Gastroesophageal sphincter (tissue), 4 donors: ENCODE data around the gene GABPB1. TPM values are rescaled to one million over a fixed set of nuclear protein-coding genes. Genes with fewer than 3 reads are reported as not detected.
"Not testable (repeated sequence)": the region's sequence is repeated elsewhere in the genome, so short reads cannot be mapped to it uniquely, and the experiment has no call there.

Experiments used
- ATAC-seq: fragments of 150-250 bp; one replicate; pipeline ENCODE4 v1.9.1; 2016; ENCODE audit warnings: mild to moderate bottlenecking, moderate library complexity
- H3K27ac ChIP-seq, 4 donors: fragments of 200-600 bp; sonication (generic) in 3 of 4; 1 replicate in 3 of 4; 2 replicates in 1 of 4; pipeline ENCODE4 v1.5.1; 2016 to 2019
- H3K27me3 ChIP-seq: fragments of 200-600 bp; sonication (generic); one replicate; pipeline ENCODE4 v1.5.1; 2019
- H3K36me3 ChIP-seq, 2 donors: fragments of 200-600 bp; sonication (generic); one replicate each; pipeline ENCODE4 v1.5.1; 2019; ENCODE audit warnings: control low read depth in 1 of 2
- H3K4me1 ChIP-seq, 3 donors: fragments of 200-600 bp; sonication (generic); 1 replicate in 2 of 3; 2 replicates in 1 of 3; pipeline ENCODE4 v1.5.1; 2016 to 2019; ENCODE audit warnings: control low read depth in 2 of 3
- H3K4me3 ChIP-seq, 2 donors: fragments of 200-600 bp; sonication (generic); one replicate each; pipeline ENCODE4 v1.5.1; 2019; ENCODE audit warnings: mild to moderate bottlenecking in 1 of 2, moderate library complexity in 1 of 2
- H3K9me3 ChIP-seq, 3 donors: fragments of 200-600 bp; sonication (generic); one replicate each; pipeline ENCODE4 v1.5.1; 2017 to 2019; ENCODE audit warnings: control low read depth in 2 of 3
- CTCF ChIP-seq, 4 experiments: fragments of 200-600 bp in 2 of 4; fragments of 450-650 bp in 2 of 4; sonication (generic) in 1 of 4; IDR thresholded peaks; one replicate each; pipeline ENCODE4 v1.5.1; 2017 to 2019; ENCODE audit warnings: antibody characterized with exemption in 4 of 4, mild to moderate bottlenecking in 2 of 4, moderate library complexity in 2 of 4
- EP300 ChIP-seq: sonication (generic); formaldehyde crosslinking; IDR thresholded peaks from one replicate; pipeline ENCODE4 v1.6.1; 2017; ENCODE audit warnings: antibody characterized with exemption, mild to moderate bottlenecking
- POLR2A ChIP-seq, 2 donors: fragments of 450-650 bp; IDR thresholded peaks; one replicate each; pipeline ENCODE4 v1.6.1; 2017; ENCODE audit warnings: antibody characterized with exemption in 2 of 2, mild to moderate bottlenecking in 2 of 2, moderate library complexity in 1 of 2
- POLR2AphosphoS5 ChIP-seq: sonication (generic); formaldehyde crosslinking; IDR thresholded peaks from one replicate; pipeline ENCODE4 v1.6.1; 2017; ENCODE audit warnings: antibody characterized with exemption
- WGBS, 2 donors: methylation state at CpG; one replicate each; pipeline ENCODE4 v1.1.5; 2018; ENCODE audit warnings: low coverage in 1 of 2; 5-methylcytosine and 5-hydroxymethylcytosine counted together
- total RNA-seq, 4 donors: library from RNA; depleted of rRNA; stranded (reverse); fragments of >200 nt; gene quantifications; one replicate each; pipeline ENCODE4 v1.1.0, GENCODE V29; 2016

The GABPB1 gene
- 10 to 100 TPM; 15.8 to 26.1 (median 17.8) TPM for total RNA-seq

GRCh38 chr15:50354838-50355618 is at the start of gene GABPB1:
GABPB1 (minus strand) TSS chr15:50355198; CDS start chr15:50309798, 45,400 bp downstream.
- ATAC-seq: peak; percentile 86
- Histone ChIP-seq H3K27me3 (no peaks in the 10 kb centered on the region), H3K36me3 (peaks cover 0 to 20% of the 10 kb centered on the region in 2 donors), H3K4me1 (peaks cover 0 to 52% (median 23%) of the 10 kb centered on the region in 3 donors), H3K27ac (peak within 1 kb of the TSS; percentile 93 to 99 (median 98)), H3K9me3 (no peaks in the 10 kb centered on the region), H3K4me3 (peak within 1 kb of the TSS; percentile 96)
- peak; percentile 79 for TF ChIP-seq POLR2AphosphoS5
- peak; percentile 38 to 57 for TF ChIP-seq POLR2A (IDR thresholded peaks at IDR 0.05)
- TF ChIP-seq EP300: no peak
- TF ChIP-seq CTCF (IDR thresholded peaks at IDR 0.05): no peak
- 0% methylated on average over 2 to 3 of the region's 70 CpGs for WGBS, 2 donors

GRCh38 chr15:50391561-50391960 is 36.6 kb upstream of the GABPB1 start:
- not testable (repeated sequence) for ATAC-seq, H3K27ac ChIP-seq
- WGBS, 2 donors: 100% methylated on average over 1 of the region's 4 CpGs; no CpG with 5 or more reads in 1 of the 2 donors

DNA sequence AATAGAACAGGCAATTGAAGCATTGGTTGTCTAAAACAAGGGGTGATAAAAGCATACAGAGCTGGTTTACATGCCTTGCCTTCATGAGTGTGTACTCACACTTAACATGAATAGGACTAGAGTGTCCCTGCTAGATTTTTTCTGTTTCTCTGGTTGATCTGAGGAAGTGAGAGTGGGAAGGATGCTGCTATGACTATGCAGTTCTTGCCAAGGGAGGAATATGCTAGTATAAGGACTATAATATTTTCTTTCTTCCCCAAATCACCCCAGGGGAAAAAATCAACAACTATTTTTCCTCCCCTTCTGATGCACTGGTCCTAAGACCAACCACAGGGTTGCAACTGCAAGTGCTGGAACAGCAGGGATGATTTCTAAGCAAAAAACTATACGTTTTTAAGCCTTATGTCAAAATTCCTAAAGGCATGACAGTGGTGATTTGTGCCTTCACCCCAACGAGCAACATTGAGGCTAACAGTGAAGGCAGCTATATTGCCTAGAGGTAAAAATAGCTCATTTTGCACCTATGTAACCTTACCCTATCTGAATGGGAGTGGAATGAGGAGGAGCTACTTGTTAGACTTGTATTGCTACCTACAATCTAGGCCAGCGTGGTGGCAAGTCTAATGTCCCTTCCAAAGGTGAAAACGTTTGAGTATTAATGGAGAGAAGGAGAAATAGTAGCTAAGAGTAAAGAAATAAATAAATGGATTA is 35.7 kb upstream of the GABPB1 start:
- no peaks in the 10 kb centered on the region for H3K36me3 ChIP-seq
- no peak overlapping the region for H3K4me3 ChIP-seq
- H3K27ac ChIP-seq: no peak overlapping the region
- no peak for ATAC-seq
- H3K9me3 ChIP-seq: no peaks in the 10 kb centered on the region
- WGBS, 2 donors: 39 to 60% methylated on average over 3 to 4 of the region's 4 CpGs
- TF ChIP-seq EP300 (no peak), POLR2AphosphoS5 (no peak), POLR2A (IDR thresholded peaks at IDR 0.05) (no peak), CTCF (IDR thresholded peaks at IDR 0.05) (no peak)
- no peaks in the 10 kb centered on the region for H3K4me1 ChIP-seq
- no peaks in the 10 kb centered on the region for H3K27me3 ChIP-seq

More at GRCh38 chr15:50391561-50391960, 36.6 kb upstream of the GABPB1 start:
- H3K36me3 ChIP-seq, H3K9me3 ChIP-seq, H3K27me3 ChIP-seq, H3K4me1 ChIP-seq, H3K4me3 ChIP-seq: not testable (repeated sequence)

GRCh38 chr15:50382408-50382807 is 27.4 kb upstream of the GABPB1 start:
- not testable (repeated sequence) for H3K27me3 ChIP-seq, H3K27ac ChIP-seq, H3K36me3 ChIP-seq, ATAC-seq, H3K4me1 ChIP-seq, H3K4me3 ChIP-seq, H3K9me3 ChIP-seq
- WGBS, 2 donors: 70 to 92% methylated on average over 4 to 5 of the region's 5 CpGs

DNA sequence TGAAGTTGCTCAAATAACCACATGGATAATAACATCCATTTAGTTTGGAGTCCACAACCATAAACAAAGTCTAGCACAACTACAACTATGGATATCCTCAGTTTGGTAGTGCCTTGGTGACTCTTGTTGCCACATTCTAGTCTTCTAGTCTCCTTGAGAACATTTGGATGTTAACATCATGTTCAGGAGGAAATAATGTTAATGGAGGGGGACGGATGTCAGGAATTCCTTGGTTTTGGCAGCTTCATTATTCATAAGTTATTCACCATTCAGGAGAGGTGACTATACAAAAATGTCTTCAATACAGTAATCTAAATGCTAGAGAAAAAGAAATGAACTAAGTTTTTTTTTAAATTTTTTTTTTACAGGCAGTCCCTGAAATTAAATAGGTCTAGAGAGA is 26.4 kb upstream of the GABPB1 start:
- Histone ChIP-seq H3K9me3 (no peaks in the 10 kb centered on the region), H3K27me3 (no peaks in the 10 kb centered on the region), H3K4me3 (no peak overlapping the region), H3K36me3 (no peaks in the 10 kb centered on the region), H3K27ac (no peak overlapping the region), H3K4me1 (no peaks in the 10 kb centered on the region)
- no peak for ATAC-seq
- no peak for TF ChIP-seq POLR2A (IDR thresholded peaks at IDR 0.05)
- no peak for TF ChIP-seq CTCF (IDR thresholded peaks at IDR 0.05)
- TF ChIP-seq POLR2AphosphoS5: no peak
- no peak for TF ChIP-seq EP300
- 24% methylated on average over 1 of the region's 1 CpG; no CpG with 5 or more reads in 1 of the 2 donors for WGBS, 2 donors

DNA sequence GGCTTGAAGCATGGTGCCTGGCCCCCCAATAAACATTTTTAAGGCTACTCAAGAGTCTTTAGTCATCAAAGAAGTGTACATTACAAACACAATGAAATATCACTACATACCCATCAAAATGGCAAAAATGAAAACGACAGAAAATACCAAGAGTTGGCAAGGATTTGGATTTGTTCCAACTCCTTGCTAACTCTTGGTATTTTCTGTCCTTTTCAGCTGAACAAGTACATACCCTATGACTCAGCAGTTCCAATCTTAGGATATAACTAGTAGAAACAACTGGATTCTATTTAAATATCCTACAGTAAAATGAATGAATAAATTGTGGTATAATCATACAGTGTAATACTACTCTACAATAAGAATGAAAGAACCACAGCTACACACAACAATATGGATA is 25.1 kb upstream of the GABPB1 start:
- H3K9me3 ChIP-seq: no peaks in the 10 kb centered on the region
- H3K27ac ChIP-seq: no peak overlapping the region
- no peaks in the 10 kb centered on the region for H3K27me3 ChIP-seq
- H3K4me1 ChIP-seq: no peaks in the 10 kb centered on the region
- no peak for TF ChIP-seq EP300
- no peak for TF ChIP-seq POLR2AphosphoS5
- no peak for TF ChIP-seq POLR2A (IDR thresholded peaks at IDR 0.05)
- no peak for TF ChIP-seq CTCF (IDR thresholded peaks at IDR 0.05)
- H3K4me3 ChIP-seq: no peak overlapping the region
- H3K36me3 ChIP-seq: no peaks in the 10 kb centered on the region
- ATAC-seq: no peak
- 44 to 50% methylated on average over 1 of the region's 1 CpG for WGBS, 2 donors

DNA sequence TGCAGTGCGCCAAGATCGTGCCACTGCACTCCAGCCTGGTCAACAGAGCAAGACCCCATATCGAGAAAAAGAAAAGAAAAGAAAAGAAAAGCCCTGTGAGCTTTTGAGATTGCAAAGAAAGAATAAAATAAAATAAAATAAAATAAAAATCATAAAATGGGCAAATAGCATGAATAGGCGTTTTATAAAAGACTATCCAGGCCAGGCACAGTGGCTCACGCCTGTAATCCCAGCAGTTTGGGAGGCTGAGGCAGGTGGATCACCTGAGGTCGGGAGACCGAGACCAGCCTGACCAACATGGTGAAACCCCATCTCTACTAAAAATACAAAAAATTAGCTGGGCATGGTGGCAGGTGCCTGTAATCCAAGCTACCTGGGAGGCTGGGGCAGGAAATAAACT is 24.4 kb upstream of the GABPB1 start:
- not testable (repeated sequence) for H3K9me3 ChIP-seq, ATAC-seq, H3K36me3 ChIP-seq, H3K4me3 ChIP-seq, H3K27me3 ChIP-seq, H3K27ac ChIP-seq, H3K4me1 ChIP-seq
- WGBS, 2 donors: 97 to 100% methylated on average over 3 to 7 of the region's 7 CpGs
